Transverse colon (tissue), 4 donors: Measurements from ENCODE around the gene GUCY1B1.

Experiments
- CTCF ChIP-seq, 5 experiments: fragments of 200-600 bp in 3 of 5; fragments of 450-650 bp in 2 of 5; sonication (generic) in 3 of 5; IDR thresholded peaks; 1 replicate in 2 of 5; 2 replicates in 3 of 5; pipeline ENCODE4 v1.5.1; 2016 to 2017; ENCODE audit warnings: antibody characterized with exemption in 5 of 5, inconsistent platforms in 3 of 5, mild to moderate bottlenecking in 2 of 5, moderate library complexity in 1 of 5
- EP300 ChIP-seq: sonication (generic); formaldehyde crosslinking; IDR thresholded peaks from one replicate; pipeline ENCODE4 v1.6.1; 2017; ENCODE audit warnings: antibody characterized with exemption, low read depth
- POLR2A ChIP-seq: fragments of 450-650 bp; IDR thresholded peaks from one replicate; pipeline ENCODE4 v1.6.1; 2016; ENCODE audit warnings: antibody characterized with exemption, mild to moderate bottlenecking, moderate library complexity
- POLR2AphosphoS5 ChIP-seq, 3 donors: sonication (generic); formaldehyde crosslinking; IDR thresholded peaks; one replicate each; pipeline ENCODE4 v1.6.1; 2016; ENCODE audit warnings: antibody characterized with exemption in 3 of 3

- no peak for TF ChIP-seq POLR2A
- no peak for TF ChIP-seq CTCF (IDR thresholded peaks at IDR 0.05)
- TF ChIP-seq EP300: no peak
- TF ChIP-seq POLR2AphosphoS5 (IDR thresholded peaks at IDR 0.05): no peak
Observed at GRCh38 chr4:155768370-155768769, 9.5 kb downstream of the GUCY1B1 start.
